ENCODE results near the gene LIPC. TPM values are rescaled to one million over a fixed set of nuclear protein-coding genes. Genes with fewer than 3 reads are reported as not detected.

LIPC gene
- total RNA-seq, 1 donor from 2014 or later: not detected

DNA sequence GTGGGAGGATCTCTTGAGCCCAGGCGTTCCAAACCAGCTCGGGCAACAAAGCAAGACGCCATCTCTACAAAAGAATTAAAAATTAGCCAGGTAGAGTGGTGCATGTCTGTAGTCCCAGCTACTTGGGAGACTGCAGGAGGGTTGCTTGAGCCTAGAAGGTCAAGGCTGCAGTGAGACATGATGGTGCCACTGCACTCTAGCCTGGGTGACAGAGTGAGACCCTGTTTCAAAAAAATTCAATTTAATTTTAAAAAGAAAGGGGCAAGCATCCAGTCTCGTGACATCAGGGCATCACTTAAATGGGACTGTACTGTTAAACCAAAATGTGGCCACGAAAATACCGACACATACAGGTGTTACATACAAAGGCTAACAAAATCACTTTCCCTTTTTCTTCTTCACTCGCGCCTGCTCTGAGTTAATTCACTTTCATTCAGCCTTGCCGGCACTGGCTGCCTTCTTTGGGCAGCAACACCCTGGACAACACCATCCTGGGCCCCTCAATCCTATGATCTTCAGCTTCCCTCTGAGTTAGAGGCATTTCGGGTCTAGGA lies 121.7 kb downstream of the LIPC start:
- Mint-ChIP-seq H3K27ac (peak overlapping the region; percentile 71), H3K9me3 (no peaks in the 10 kb centered on the region), H3K27me3 (ENCODE audit: low read depth) (no peaks in the 10 kb centered on the region), H3K4me3 (no peak overlapping the region), H3K36me3 (no peaks in the 10 kb centered on the region), H3K4me1 (peaks cover 48% of the 10 kb centered on the region)
- TF ChIP-seq, protein P1, sequence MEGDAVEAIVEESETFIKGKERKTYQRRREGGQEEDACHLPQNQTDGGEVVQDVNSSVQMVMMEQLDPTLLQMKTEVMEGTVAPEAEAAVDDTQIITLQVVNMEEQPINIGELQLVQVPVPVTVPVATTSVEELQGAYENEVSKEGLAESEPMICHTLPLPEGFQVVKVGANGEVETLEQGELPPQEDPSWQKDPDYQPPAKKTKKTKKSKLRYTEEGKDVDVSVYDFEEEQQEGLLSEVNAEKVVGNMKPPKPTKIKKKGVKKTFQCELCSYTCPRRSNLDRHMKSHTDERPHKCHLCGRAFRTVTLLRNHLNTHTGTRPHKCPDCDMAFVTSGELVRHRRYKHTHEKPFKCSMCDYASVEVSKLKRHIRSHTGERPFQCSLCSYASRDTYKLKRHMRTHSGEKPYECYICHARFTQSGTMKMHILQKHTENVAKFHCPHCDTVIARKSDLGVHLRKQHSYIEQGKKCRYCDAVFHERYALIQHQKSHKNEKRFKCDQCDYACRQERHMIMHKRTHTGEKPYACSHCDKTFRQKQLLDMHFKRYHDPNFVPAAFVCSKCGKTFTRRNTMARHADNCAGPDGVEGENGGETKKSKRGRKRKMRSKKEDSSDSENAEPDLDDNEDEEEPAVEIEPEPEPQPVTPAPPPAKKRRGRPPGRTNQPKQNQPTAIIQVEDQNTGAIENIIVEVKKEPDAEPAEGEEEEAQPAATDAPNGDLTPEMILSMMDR (IDR thresholded peaks at IDR 0.05; ENCODE audit: unreplicated experiment): no peak
- DNase-seq (ENCODE audit: low spot score in 2 of 2, unreplicated experiment in 2 of 2): no peak

DNA sequence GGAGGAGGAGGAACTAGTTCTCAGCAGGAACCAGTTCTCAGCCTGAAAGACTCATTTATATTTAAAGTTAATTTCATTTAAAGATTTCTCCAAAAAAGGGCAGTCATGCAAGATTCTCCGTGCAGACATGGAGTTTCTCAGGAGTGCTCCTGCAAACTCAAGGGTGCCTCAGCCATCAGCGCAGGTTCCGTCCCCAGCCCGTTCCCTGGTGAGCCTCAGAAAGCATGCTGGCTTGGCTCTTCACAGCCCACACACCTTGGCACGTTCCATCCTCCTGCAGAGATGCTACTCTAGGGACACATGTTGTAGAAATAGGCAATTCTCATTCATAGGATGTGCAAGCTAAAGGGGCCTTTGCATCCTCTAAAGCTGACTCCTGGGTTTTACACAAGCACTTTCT lies 123.0 kb downstream of the LIPC start:
- DNase-seq (ENCODE audit: low spot score in 2 of 2, unreplicated experiment in 2 of 2): peak in 1 of 2 experiments; percentile 19
- Mint-ChIP-seq H3K4me3 (no peak overlapping the region), H3K27me3 (ENCODE audit: low read depth) (no peaks in the 10 kb centered on the region), H3K36me3 (no peaks in the 10 kb centered on the region), H3K4me1 (peaks cover 37% of the 10 kb centered on the region), H3K27ac (no peak overlapping the region), H3K9me3 (peaks cover 8% of the 10 kb centered on the region)
- TF ChIP-seq, protein P1 (IDR thresholded peaks at IDR 0.05; ENCODE audit: unreplicated experiment): no peak

DNA sequence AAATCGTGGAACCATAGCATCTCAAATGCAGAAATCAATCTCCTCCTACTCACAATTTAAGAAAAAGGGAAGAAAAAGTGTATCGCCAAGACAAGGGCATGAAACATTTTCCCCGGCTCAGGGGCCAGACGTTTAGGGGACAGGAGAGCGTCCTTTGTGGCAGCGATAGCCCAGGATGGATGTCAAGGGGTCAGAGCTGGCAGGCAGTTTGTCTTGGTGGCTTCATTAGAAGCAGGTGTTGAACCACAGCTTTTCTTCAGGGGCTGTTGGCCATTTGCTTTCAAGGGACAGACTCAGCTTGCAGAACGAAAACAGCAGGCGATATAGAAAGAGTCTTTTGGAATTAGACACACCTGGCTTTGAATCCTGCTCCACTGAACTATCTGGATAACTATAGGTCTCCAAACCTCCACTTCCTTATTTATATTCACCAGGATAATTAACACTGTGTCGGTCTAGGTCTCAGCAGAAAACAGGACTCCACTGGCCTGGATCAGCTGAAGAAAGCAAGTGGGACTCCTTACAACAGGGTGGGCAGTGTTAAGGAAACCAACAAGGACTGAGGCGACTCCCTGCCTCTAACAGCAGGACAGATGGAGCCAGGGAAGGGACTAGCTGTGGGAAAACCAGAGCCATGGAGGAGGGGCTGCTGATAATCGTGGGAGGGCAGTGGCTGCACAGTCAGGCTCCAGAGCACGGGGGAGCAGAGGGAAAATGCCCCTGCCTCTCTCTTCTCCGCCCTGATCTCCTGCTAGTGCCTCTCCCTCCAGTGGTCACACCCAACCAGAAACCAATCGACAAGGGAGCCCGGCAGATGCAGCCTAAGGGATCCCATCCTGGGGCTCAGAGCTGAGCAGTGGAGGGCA lies 123.6 kb downstream of the LIPC start:
- TF ChIP-seq, protein P1 (IDR thresholded peaks at IDR 0.05; ENCODE audit: unreplicated experiment): no peak
- peak in 1 of 2 experiments; percentile 36 for DNase-seq (ENCODE audit: low spot score in 2 of 2, unreplicated experiment in 2 of 2)
- no peaks in the 10 kb centered on the region for H3K27me3 Mint-ChIP-seq (ENCODE audit: low read depth)
- peaks cover 34% of the 10 kb centered on the region for H3K4me1 Mint-ChIP-seq
- peaks cover 8% of the 10 kb centered on the region for H3K9me3 Mint-ChIP-seq
- H3K27ac Mint-ChIP-seq: no peak overlapping the region
- no peaks in the 10 kb centered on the region for H3K36me3 Mint-ChIP-seq
- H3K4me3 Mint-ChIP-seq: no peak overlapping the region

DNA sequence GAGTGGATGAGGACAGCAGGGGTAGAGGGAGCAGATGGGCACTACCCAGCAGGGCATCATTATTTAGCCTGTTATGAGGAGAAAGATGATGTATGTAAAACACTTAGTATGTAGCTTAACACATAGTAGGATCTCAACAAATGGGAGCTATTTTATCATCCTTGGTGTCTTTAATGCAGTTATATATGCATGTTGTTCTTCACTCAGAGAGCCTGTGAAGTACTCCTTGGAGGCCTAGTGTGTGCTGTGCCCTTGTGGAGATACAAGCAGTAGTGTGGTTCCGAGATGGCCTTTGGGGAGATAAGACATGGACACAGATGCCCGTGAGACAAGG lies 124.2 kb downstream of the LIPC start:
- Mint-ChIP-seq H3K4me1 (peaks cover 34% of the 10 kb centered on the region), H3K36me3 (no peaks in the 10 kb centered on the region), H3K27me3 (ENCODE audit: low read depth) (no peaks in the 10 kb centered on the region), H3K27ac (no peak overlapping the region), H3K9me3 (peaks cover 8% of the 10 kb centered on the region), H3K4me3 (no peak overlapping the region)
- DNase-seq (ENCODE audit: low spot score in 2 of 2, unreplicated experiment in 2 of 2): no peak
- TF ChIP-seq, protein P1 (IDR thresholded peaks at IDR 0.05; ENCODE audit: unreplicated experiment): no peak

DNA sequence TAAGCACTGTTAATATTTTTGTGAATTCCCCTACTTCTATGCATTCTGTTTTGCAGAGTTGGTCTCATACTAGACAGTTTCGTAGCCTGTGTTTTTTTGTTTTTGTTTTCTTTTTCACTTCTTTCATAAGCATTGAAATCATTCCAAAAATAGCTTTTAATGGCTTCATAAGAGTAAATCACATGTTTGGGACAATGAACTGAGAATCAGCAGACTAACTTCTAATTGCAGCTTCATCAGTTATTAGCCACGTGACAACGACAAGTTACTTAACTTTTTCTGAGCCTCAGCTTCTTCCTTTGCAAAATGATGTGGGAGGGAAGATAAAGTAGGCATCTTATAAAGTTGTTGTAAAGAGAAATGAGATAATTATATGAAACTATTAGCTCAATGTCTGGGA lies 124.8 kb downstream of the LIPC start:
- H3K27me3 Mint-ChIP-seq (ENCODE audit: low read depth): no peaks in the 10 kb centered on the region
- TF ChIP-seq, protein P1 (IDR thresholded peaks at IDR 0.05; ENCODE audit: unreplicated experiment): no peak
- no peak overlapping the region for H3K27ac Mint-ChIP-seq
- peaks cover 8% of the 10 kb centered on the region for H3K9me3 Mint-ChIP-seq
- no peak for DNase-seq (ENCODE audit: low spot score in 2 of 2, unreplicated experiment in 2 of 2)
- H3K36me3 Mint-ChIP-seq: no peaks in the 10 kb centered on the region
- no peak overlapping the region for H3K4me3 Mint-ChIP-seq
- peaks cover 28% of the 10 kb centered on the region for H3K4me1 Mint-ChIP-seq

Measured in mesothelial cell of epicardium (in vitro differentiated cells).